ENCODE data around the gene ARMC9. TPM values are rescaled to one million over a fixed set of nuclear protein-coding genes. Genes with fewer than 3 reads are reported as not detected.

Gene ARMC9
- total RNA-seq, 1 experiment from 2014 or later = 3.3 TPM

DNA sequence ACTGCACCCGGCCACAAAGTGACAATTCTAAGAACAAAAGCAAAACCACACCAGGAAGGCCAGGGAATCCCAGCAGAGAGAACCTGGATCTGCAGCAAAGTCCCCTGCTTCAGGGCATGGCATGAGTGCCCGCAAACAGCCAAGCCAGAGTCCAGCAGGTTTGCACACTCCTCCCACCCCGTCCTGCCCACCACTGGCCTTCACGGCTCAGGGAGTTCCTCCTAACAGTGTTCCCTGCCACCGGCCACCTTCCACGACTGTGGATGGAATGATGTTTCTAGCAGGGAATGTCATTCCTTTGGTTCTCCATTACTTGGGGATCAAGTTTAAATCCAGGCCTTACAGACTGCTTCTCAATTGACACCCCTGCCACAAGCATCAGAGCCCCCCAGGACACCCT lies 155.0 kb downstream of the ARMC9 start:
- intact Hi-C loops (cut with micrococcal nuclease; ENCODE audit: unreplicated experiment) = no loop called here
- Mint-ChIP-seq H3K4me3 (ENCODE audit: unreplicated experiment) (no peak overlapping the region), H3K36me3 (ENCODE audit: insufficient read depth, unreplicated experiment) (peaks cover 2% of the 10 kb centered on the region), H3K27ac (ENCODE audit: unreplicated experiment) (no peak overlapping the region), H3K27me3 (ENCODE audit: insufficient read depth, unreplicated experiment) (no peaks in the 10 kb centered on the region), H3K4me1 (ENCODE audit: low read depth, unreplicated experiment) (peaks cover 2% of the 10 kb centered on the region), H3K9me3 (ENCODE audit: unreplicated experiment) (no peaks in the 10 kb centered on the region)
- no peak for DNase-seq
- BruUV-seq (replicated peaks) = no TSS peak
- no peak overlapping the region for H3K4me3 ChIP-seq (ENCODE audit: low read depth, low read length)
- POLR2A ChIA-PET = no interaction called here
- H3K27me3 ChIP-seq (replicated peaks; ENCODE audit: control insufficient read depth, insufficient read depth, low read length) = no peaks in the 10 kb centered on the region
- peaks cover 1% of the 10 kb centered on the region; the same call in 1 of the 2 replicates for H3K4me1 ChIP-seq
- TF ChIP-seq, protein P1, sequence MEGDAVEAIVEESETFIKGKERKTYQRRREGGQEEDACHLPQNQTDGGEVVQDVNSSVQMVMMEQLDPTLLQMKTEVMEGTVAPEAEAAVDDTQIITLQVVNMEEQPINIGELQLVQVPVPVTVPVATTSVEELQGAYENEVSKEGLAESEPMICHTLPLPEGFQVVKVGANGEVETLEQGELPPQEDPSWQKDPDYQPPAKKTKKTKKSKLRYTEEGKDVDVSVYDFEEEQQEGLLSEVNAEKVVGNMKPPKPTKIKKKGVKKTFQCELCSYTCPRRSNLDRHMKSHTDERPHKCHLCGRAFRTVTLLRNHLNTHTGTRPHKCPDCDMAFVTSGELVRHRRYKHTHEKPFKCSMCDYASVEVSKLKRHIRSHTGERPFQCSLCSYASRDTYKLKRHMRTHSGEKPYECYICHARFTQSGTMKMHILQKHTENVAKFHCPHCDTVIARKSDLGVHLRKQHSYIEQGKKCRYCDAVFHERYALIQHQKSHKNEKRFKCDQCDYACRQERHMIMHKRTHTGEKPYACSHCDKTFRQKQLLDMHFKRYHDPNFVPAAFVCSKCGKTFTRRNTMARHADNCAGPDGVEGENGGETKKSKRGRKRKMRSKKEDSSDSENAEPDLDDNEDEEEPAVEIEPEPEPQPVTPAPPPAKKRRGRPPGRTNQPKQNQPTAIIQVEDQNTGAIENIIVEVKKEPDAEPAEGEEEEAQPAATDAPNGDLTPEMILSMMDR (IDR thresholded peaks at IDR 0.05; ENCODE audit: insufficient read depth in 1 of 2, low read depth in 1 of 2, low read length in 1 of 2, severe bottlenecking in 1 of 2, unreplicated experiment in 1 of 2) = no peak
- CTCF ChIA-PET = interaction anchor here (0.6 kb wide), 1 partner anchor 62 kb away, joined by 5 read pairs; no protein-coding TSS in a partner anchor
- H3K36me3 ChIP-seq (ENCODE audit: control insufficient read depth, insufficient read depth, low read length) = no peaks in the 10 kb centered on the region
- no peaks in the 10 kb centered on the region for H3K9me3 ChIP-seq

DNA sequence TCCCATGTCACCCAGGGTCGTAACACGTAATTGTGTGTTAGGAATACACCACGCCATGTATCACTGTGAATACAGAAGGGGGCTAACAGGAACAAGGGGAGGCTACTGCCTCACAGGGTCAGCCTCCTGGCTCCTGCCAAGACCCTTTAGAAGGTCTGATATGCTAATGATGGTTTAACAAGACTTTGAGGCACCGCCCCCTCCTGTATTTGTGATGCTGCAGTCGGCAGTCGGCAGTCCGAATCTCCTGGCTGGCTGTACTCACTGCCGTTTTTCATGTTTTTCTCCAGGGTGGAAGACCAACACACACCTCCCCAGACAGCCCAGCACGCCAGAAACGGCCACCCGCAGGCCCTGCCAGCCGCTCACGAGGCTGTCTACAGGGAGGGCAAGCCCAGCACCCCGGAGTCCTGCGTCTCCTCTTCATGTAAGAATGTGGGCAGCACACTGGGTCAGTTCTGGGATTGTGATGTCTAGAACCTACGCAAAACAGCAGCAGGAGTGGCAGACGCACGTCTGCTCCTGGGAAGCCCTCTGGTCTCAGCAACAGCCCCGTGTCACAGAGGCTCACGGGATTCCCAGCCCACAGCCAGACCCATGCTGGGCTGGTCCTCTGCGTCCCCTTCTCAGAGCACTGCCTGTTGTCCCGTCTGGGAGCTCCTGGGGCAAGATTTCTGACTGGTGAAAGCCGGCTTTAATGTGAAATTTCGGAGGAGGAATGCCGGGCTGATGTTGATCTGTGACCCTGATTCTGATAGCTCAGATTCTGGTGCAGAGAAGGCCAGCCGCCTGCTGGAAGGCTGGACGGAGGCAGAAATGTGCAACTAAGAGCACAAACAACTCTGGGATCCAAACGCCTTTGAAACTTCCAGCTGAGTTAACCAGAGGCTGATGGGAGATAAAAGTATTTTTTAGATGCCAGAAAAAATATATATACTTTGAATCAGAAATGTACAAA lies 157.4 kb downstream of the ARMC9 start:
- Histone ChIP-seq H3K4me1 (no peaks in the 10 kb centered on the region), H3K36me3 (ENCODE audit: control insufficient read depth, insufficient read depth, low read length) (no peaks in the 10 kb centered on the region), H3K9me3 (no peaks in the 10 kb centered on the region), H3K27me3 (replicated peaks; ENCODE audit: control insufficient read depth, insufficient read depth, low read length) (no peaks in the 10 kb centered on the region), H3K4me3 (ENCODE audit: low read depth, low read length) (no peak overlapping the region)
- ChIA-PET CTCF (interaction anchor here (0.6 kb wide), 1 partner anchor 15 kb away, joined by 6 read pairs; no protein-coding TSS in a partner anchor), POLR2A (no interaction called here)
- Mint-ChIP-seq H3K27ac (ENCODE audit: unreplicated experiment) (no peak overlapping the region), H3K4me1 (ENCODE audit: low read depth, unreplicated experiment) (no peaks in the 10 kb centered on the region), H3K9me3 (ENCODE audit: unreplicated experiment) (no peaks in the 10 kb centered on the region), H3K36me3 (ENCODE audit: insufficient read depth, unreplicated experiment) (no peaks in the 10 kb centered on the region), H3K27me3 (ENCODE audit: insufficient read depth, unreplicated experiment) (no peaks in the 10 kb centered on the region), H3K4me3 (ENCODE audit: unreplicated experiment) (no peak overlapping the region)
- TF ChIP-seq, protein P1 (IDR thresholded peaks at IDR 0.05; ENCODE audit: insufficient read depth in 1 of 2, low read depth in 1 of 2, low read length in 1 of 2, severe bottlenecking in 1 of 2, unreplicated experiment in 1 of 2) = no peak
- BruUV-seq (replicated peaks) = no TSS peak
- intact Hi-C loops (cut with micrococcal nuclease; ENCODE audit: unreplicated experiment) = no loop called here
- DNase-seq = no peak

DNA sequence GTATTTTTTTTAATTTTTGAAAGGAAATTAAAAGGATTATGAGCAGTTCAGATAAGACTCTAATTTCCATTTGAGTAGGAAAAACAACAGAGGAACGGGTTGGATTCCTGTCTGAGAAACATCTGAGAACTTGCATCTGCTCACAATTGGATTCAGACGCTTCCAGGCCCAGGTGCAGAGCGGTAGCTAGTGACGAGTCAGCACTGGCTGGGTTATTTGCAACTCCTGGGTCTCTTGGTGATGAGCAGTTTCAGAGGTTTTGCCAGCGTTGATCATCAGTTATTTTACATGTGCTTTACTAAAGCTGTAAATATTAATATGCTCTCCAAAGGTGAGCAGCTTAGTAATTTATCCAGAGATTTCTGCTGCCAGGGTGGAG lies 158.0 kb downstream of the ARMC9 start:
- H3K4me1 ChIP-seq = peaks cover under 1% of the 10 kb centered on the region; the same call in 1 of the 2 replicates

More for the DNA sequence above, 158.0 kb downstream of the ARMC9 start:
- H3K4me3 Mint-ChIP-seq (ENCODE audit: unreplicated experiment) = no peak overlapping the region
- CTCF ChIA-PET = no interaction called here
- TF ChIP-seq, protein P1 (IDR thresholded peaks at IDR 0.05; ENCODE audit: insufficient read depth in 1 of 2, low read depth in 1 of 2, low read length in 1 of 2, severe bottlenecking in 1 of 2, unreplicated experiment in 1 of 2) = no peak
- no peaks in the 10 kb centered on the region for H3K27me3 ChIP-seq (replicated peaks; ENCODE audit: control insufficient read depth, insufficient read depth, low read length)
- no peak overlapping the region for H3K27ac Mint-ChIP-seq (ENCODE audit: unreplicated experiment)
- no peak for DNase-seq
- H3K9me3 Mint-ChIP-seq (ENCODE audit: unreplicated experiment) = no peaks in the 10 kb centered on the region
- BruUV-seq (replicated peaks) = no TSS peak
- no peaks in the 10 kb centered on the region for H3K9me3 ChIP-seq
- H3K36me3 Mint-ChIP-seq (ENCODE audit: insufficient read depth, unreplicated experiment) = no peaks in the 10 kb centered on the region
- H3K4me3 ChIP-seq (ENCODE audit: low read depth, low read length) = no peak overlapping the region
- POLR2A ChIA-PET = no interaction called here
- intact Hi-C loops (cut with micrococcal nuclease; ENCODE audit: unreplicated experiment) = no loop called here
- no peaks in the 10 kb centered on the region for H3K27me3 Mint-ChIP-seq (ENCODE audit: insufficient read depth, unreplicated experiment)
- no peaks in the 10 kb centered on the region for H3K36me3 ChIP-seq (ENCODE audit: control insufficient read depth, insufficient read depth, low read length)
- H3K4me1 Mint-ChIP-seq (ENCODE audit: low read depth, unreplicated experiment) = peaks cover under 1% of the 10 kb centered on the region
